ENCODE results near the gene ASB15. TPM values are rescaled to one million over a fixed set of nuclear protein-coding genes. Genes with fewer than 3 reads are reported as not detected.

The ASB15 gene
- total RNA-seq: not detected in 2 replicates

DNA sequence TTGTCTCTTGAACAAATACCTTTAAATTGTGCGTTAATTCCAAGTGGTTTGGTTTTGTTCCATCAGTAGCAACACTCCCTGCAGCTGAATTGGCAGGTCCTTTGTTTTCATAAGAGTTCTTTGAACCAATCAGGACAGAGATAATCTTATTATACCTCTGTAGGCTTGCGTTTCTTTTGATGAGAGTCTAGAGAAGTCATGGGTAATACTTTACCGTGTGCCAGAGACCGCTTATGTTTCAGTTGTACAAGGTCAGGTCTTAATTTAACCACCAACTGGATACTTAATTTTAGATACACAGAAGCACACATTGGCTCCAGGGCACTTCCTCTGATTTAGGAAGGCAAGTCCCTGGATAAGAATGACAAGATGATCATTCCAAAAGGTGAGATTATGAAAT, at the start of gene ASB15:
TSS of gene ASB15 (plus strand) at position 292 of the 400 bp plus-strand sequence. CDS start 12,682 bp downstream, outside the sequence.

GRCh38 chr7:123557398-123558288, 44.0 kb upstream of the ASB15 start, which contains the start of gene NDUFA5:
NDUFA5 (minus strand) TSS chr7:123557818; CDS start chr7:123557795, 23 bp downstream.

DNA sequence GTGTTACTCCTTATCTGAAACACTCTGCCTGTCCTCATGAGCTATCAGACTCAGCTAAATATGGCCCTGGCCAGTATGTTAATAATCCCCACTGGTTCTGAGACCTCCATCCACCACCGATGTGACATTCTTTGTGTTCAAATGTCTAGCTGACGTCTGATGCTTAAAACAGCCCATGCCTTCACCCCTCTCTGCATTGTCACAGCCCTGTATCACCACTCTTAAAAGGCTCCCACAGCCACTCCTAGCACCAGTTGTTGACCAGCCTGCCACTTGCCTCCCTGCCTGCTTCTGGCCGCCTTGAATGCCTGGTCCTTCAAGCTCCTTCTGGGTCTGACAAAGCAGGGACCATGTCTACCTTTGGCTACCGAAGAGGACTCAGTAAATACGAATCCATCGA, 54.0 kb downstream of the ASB15 start, which contains the start of gene LMOD2:
TSS of gene LMOD2 (plus strand) at position 253 of the 400 bp plus-strand sequence. CDS start at position 351, 98 bp downstream.

Other genes starting within 250 kb of the ASB15 start
- 0.16 and 0.31 TPM in 2 replicates for gene IQUB, start 67.2 kb upstream of the ASB15 start, total RNA-seq
- 29.6 and 50.7 TPM in 2 replicates for gene NDUFA5, start 44.0 kb upstream of the ASB15 start, total RNA-seq
- gene LMOD2, start 54.0 kb downstream of the ASB15 start, total RNA-seq: 0.06 and 0.16 TPM in 2 replicates
- 8.1 and 16.8 TPM in 2 replicates for gene WASL, start 147.2 kb downstream of the ASB15 start, total RNA-seq
- gene HYAL4, start 243.3 kb downstream of the ASB15 start, total RNA-seq: 1.2 TPM in 1 of 2 replicates, not detected in the other

All from bladder microvascular endothelial cell (primary cell).